Stimulated activated CD8-positive, alpha-beta memory T cell treated with anti-CD3 and anti-CD28 coated beads, Interleukin-7, amount 100 ng/mL, for 4 hours (primary cell): ENCODE data around the gene KLHL35.

Experiments
- DNase-seq, 2 donors: peaks; one replicate each; pipeline ENCODE4 v3.0.0-alpha.2; 2020; ENCODE audit warnings: low read depth in 2 of 2

The KLHL35 gene

GRCh38 chr11:75468534-75469340 is 35.7 kb upstream of the KLHL35 start:
- no peak for DNase-seq

- no peak for DNase-seq
Measured at GRCh38 chr11:75467881-75468280, 34.9 kb upstream of the KLHL35 start.

- no peak for DNase-seq
Measured at GRCh38 chr11:75467311-75467710, 34.3 kb upstream of the KLHL35 start.

- no peak for DNase-seq
Measured at GRCh38 chr11:75465701-75466531, 32.9 kb upstream of the KLHL35 start.

- no peak for DNase-seq
Measured at GRCh38 chr11:75463106-75463774, 30.2 kb upstream of the KLHL35 start.

GRCh38 chr11:75462117-75462653 is 29.2 kb upstream of the KLHL35 start:
- DNase-seq, result no peak

GRCh38 chr11:75461151-75461550 is 28.1 kb upstream of the KLHL35 start:
- DNase-seq, result no peak

- DNase-seq, result no peak
Measured at GRCh38 chr11:75456596-75457183, 23.7 kb upstream of the KLHL35 start.

GRCh38 chr11:75454987-75455386 is 22.0 kb upstream of the KLHL35 start:
- DNase-seq, result no peak

- DNase-seq, result no peak
Measured at GRCh38 chr11:75453916-75454655, 21.1 kb upstream of the KLHL35 start.

- no peak for DNase-seq
Measured at GRCh38 chr11:75450826-75451821, 18.1 kb upstream of the KLHL35 start.

- no peak for DNase-seq
Measured at GRCh38 chr11:75450236-75450635, 17.2 kb upstream of the KLHL35 start.

GRCh38 chr11:75449776-75450175 is 16.8 kb upstream of the KLHL35 start:
- no peak for DNase-seq

GRCh38 chr11:75449271-75449670 is 16.3 kb upstream of the KLHL35 start:
- no peak for DNase-seq

GRCh38 chr11:75447415-75447814 is 14.4 kb upstream of the KLHL35 start:
- DNase-seq, result no peak

- peak; percentile 47 to 50 for DNase-seq
Measured at GRCh38 chr11:75445315-75445953, 12.4 kb upstream of the KLHL35 start.

GRCh38 chr11:75443043-75443442 is 10.0 kb upstream of the KLHL35 start:
- no peak for DNase-seq

GRCh38 chr11:75442161-75442885 is 9.3 kb upstream of the KLHL35 start:
- no peak for DNase-seq

- no peak for DNase-seq
Measured at GRCh38 chr11:75441804-75442132, 8.8 kb upstream of the KLHL35 start.
